Fibroblast of the conjunctiva (primary cell): ENCODE measurements around the gene LMX1A.

Experiments
- DNase-seq: peaks from one replicate; pipeline ENCODE4 v3.0.0-alpha.2; 2010; ENCODE audit warnings: low read depth

Gene LMX1A

DNA sequence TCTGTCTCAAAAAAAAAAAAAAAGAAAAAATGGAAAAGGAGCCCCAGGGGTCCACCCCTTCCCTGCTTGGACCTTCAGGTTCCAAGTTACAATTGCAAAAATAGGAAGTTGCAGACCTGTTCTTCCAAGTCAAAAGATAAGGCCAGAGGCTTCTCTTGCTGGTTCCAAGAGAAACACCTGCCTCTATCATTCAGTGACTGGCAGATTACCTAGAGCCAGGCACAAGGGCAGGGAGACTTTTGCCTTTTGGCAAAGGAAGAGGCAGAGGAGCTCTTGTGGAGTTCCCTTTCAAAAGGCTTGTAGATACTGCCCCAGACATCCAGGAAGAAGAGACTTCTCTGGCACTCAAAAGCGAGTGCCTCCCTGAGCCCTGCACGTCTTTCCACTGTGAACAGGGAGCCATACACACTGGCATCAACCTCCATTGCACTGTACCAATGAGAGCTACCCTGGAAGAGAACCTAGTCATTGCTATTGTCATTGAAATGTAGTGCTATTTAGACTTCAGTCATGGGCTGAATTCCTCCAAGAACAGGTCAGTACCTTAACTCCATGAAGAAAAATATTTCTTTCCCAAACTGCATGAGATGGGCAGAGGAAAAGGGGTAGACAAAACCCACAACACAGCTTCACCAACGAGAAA, 91.2 kb downstream of the LMX1A start:
- DNase-seq: no peak

- DNase-seq: no peak
These were observed 96.6 kb downstream of the LMX1A start for GRCh38 chr1:165259706-165260428.

- no peak for DNase-seq
These were observed 97.3 kb downstream of the LMX1A start for GRCh38 chr1:165259236-165259635.

DNA sequence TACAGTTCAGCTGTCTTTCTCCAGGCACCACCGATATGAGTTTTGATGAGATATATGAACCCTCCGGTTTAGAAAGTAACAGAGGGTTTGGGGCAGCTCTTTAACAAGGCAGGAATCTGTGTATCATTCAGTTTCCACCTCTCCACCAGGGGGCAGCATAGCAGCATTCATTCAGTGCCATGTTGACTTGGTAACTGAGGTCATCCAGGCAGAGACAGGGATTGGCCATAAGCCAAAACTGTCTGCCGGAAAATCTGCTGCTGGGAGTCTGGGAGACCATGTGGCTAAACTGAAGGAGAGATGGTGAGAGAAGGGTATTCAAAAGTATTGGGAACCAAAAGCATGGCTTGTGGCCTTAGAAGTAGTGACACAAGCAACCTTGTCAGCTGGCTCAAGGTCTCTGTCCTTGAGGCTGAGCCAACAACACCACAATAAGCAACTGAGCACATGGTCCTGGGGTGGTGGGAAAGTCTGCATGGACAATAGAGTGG, 98.5 kb downstream of the LMX1A start:
- DNase-seq: peak; percentile 54

DNA sequence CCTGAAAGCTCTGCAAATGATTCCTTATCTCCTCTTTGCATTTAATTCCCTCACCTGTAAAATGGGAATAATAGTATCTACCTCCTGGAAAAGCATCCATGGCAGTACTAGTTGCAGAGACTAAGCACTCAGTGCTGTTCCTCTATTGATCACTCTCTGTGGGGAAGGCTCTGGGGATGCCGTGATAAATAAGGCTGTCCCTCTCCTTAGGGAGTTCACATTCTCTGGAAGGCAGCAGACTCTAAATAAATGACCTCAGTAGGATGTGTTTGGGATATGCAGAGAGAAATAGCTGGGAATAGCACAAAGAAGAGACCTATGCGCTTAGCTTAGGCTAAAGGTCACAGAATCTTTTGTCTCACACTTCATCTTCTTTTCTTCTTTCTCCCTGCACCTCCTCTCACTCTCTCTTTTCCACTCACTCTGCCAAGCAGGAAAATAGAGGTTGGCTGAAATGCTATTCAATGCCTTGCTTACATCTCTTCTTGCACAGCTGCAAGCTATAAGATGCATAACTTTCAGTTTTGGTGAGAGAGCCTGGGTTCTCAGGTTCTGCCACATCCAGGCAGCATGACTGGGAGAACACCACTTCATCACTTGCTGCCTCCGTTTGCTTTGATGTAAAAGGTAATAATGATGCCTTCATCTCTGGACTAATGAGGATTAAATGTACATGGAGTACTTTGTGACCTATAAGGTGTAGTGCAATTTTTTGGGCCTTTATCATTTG, 101.5 kb downstream of the LMX1A start:
- DNase-seq: no peak

GRCh38 chr1:165254376-165254775, 102.1 kb downstream of the LMX1A start:
- DNase-seq: no peak

DNA sequence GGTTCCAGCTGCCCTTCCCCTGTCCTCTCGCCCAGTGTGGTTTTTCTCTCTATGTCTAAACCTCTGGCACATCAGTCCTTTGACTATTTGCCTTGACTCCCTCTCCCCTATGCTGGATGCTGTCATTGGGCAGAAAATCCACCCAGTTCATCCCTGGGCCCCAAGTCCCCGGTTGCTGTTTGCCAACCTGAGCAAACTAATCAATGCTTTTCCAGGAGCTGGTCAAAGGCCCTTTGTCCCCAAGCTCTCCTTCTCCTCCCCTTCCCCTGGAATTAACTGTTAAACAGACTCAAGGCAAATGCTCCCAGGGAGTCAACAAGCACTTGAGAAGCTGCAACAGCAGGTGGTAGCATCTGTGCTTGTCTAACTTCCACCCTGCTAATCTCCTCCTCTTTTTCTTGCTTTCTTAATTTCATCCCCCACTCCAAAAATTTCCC, 102.7 kb downstream of the LMX1A start:
- no peak for DNase-seq

- DNase-seq: no peak
These were observed 107.4 kb downstream of the LMX1A start for GRCh38 chr1:165248969-165249571.

- DNase-seq: no peak
These were observed 114.6 kb downstream of the LMX1A start for GRCh38 chr1:165241952-165242351.

- DNase-seq: no peak
These were observed 115.2 kb downstream of the LMX1A start for GRCh38 chr1:165241321-165241720.

DNA sequence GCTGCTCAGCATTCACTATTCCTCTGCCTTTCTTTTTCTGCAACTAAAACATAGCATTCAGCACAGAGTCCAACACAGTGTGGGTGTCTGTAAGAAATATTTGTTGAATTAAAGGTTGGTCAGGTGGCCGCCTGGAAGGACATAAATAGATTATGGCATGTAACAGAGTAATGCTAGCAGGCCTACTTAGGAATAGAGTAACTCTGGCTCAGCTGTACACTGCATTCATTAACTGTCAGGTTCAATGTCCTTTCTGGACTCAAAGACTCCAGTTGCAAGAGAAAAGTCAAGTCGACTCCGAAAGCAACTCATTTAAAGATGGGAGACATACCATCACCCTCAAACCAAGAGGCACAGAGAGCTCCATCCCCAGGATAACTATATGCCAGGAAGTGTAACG, 116.0 kb downstream of the LMX1A start:
- no peak for DNase-seq

- DNase-seq: no peak
These were observed 116.6 kb downstream of the LMX1A start for GRCh38 chr1:165239873-165240272.

GRCh38 chr1:165235777-165236291, 120.7 kb downstream of the LMX1A start:
- DNase-seq: no peak

- DNase-seq: no peak
These were observed 121.2 kb downstream of the LMX1A start for GRCh38 chr1:165235155-165235776.

DNA sequence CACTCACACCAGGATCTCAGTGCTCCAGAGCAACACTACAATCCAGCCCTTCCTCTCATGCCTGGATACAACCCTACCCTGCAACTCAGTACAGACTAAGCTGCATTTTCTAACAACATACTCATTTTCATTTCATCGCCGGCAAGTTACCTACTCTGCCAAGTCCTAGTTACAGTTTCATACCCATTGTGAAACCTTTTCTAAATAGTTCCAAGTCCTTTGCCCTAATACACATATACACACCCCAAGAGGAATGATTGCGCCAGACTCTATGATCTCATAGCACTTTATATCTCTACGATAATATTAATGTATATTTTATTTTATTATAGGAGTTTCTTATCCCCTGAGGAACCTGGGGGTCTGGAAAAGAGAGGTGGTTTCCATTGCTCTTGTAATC, 122.4 kb downstream of the LMX1A start:
- no peak for DNase-seq

GRCh38 chr1:165228676-165229075, 127.8 kb downstream of the LMX1A start:
- no peak for DNase-seq

- no peak for DNase-seq
These were observed 128.3 kb downstream of the LMX1A start for GRCh38 chr1:165228111-165228655.

- no peak for DNase-seq
These were observed 130.2 kb downstream of the LMX1A start for GRCh38 chr1:165226326-165226725.

DNA sequence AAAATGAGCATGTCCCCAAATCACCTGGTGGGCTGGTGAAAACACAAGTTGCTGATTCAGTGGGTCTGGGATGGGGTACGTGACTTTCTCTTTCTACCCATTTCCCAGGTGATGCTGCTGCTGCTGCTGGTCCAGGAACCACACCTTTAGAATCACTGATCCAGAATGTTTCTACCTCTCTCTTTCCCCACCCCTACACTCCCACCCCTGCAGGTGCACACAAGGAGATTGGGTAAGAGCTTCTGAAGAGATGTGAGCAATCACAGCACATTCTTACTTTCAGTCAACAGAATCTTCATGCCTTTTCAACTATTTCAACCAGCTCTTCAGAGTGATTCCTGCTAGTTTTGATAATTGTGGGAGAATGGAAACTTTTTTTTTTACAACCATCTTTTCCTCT, 130.9 kb downstream of the LMX1A start:
- no peak for DNase-seq

DNA sequence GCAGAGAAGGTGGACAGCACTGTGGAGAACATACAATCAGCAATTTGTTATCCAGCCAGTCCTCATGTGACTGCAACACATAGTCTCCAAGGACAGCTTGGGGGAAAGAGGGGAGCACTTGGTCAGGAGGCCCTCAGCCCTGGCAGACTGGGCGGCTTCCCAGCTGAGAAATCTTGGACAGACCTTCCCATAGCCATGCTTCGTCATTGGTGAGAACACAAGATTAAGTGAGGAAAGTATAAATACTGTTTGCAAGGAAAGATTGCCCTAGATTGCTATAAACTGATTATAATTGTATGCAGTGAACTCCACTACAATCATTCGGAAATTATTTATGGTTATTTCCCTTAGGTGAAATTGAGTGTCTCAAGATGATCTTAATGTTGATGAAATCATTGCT, 131.5 kb downstream of the LMX1A start:
- no peak for DNase-seq

- no peak for DNase-seq
These were observed 132.0 kb downstream of the LMX1A start for GRCh38 chr1:165224504-165224903.

DNA sequence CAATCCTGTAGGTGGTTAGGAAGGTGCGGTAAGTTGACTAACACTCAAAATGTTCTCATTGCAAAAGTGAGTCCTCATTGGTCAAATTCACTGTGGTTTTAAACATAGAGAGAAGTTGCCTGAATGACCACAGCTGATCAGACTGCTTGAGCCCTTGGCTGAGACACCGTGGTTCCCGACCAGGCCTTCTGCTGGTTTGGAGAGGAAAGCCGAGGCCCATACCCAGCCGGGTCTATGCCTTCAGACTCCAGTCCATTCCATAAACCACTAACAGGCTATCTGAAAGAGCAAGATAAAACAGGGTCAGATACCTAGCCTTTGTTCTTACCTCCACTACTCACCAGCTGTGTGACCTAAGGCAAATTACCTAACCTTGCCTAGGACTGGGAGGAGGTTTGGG, 133.9 kb downstream of the LMX1A start:
- DNase-seq: no peak
